Trophoblast cell (in vitro differentiated cells and primary cell): Measurements from ENCODE around the gene NDUFC1.
"Not testable (repeated sequence)": the region's sequence is repeated elsewhere in the genome, so short reads cannot be mapped to it uniquely, and the experiment has no call there.

Source experiments
- DNase-seq, 2 donors: peaks; one replicate each; pipeline ENCODE4 v3.0.0-alpha.2; 2016
- H2AFZ ChIP-seq: 2 replicates; pipeline ENCODE4 v1.6.1; 2013; ENCODE audit warnings: low read length, moderate library complexity, mild to moderate bottlenecking; ENCODE audit not compliant: insufficient read depth, poor library complexity
- H2AK5ac ChIP-seq: 2 replicates; pipeline ENCODE4 v1.6.1; 2013; ENCODE audit warnings: mild to moderate bottlenecking, low read length
- H2BK120ac ChIP-seq: 2 replicates; pipeline ENCODE4 v1.6.1; 2013; ENCODE audit warnings: low read length, mild to moderate bottlenecking, moderate library complexity; ENCODE audit not compliant: insufficient read depth, poor library complexity
- H2BK12ac ChIP-seq: 2 replicates; pipeline ENCODE4 v1.6.1; 2013; ENCODE audit warnings: mild to moderate bottlenecking, low read length, moderate library complexity
- H2BK5ac ChIP-seq: 2 replicates; pipeline ENCODE4 v1.6.1; 2013; ENCODE audit warnings: low read length, low read depth, moderate library complexity, mild to moderate bottlenecking; ENCODE audit not compliant: poor library complexity
- H3K14ac ChIP-seq: 2 replicates; pipeline ENCODE4 v1.6.1; 2013; ENCODE audit warnings: mild to moderate bottlenecking, low read length
- H3K18ac ChIP-seq: 2 replicates; pipeline ENCODE4 v1.6.1; 2013; ENCODE audit warnings: mild to moderate bottlenecking, low read length
- H3K23ac ChIP-seq: 2 replicates; pipeline ENCODE4 v1.6.1; 2013; ENCODE audit warnings: low read length
- H3K27ac ChIP-seq: 2 replicates; pipeline ENCODE4 v1.5.1; 2013; ENCODE audit warnings: low read depth, mild to moderate bottlenecking, inconsistent platforms, low read length, moderate library complexity
- H3K27me3 ChIP-seq: 2 replicates; pipeline ENCODE4 v1.6.1; 2013; ENCODE audit warnings: inconsistent platforms, mild to moderate bottlenecking, low read length, moderate library complexity; ENCODE audit not compliant: insufficient read depth
- H3K36me3 ChIP-seq, 2 experiments: 1 replicate in 1 of 2; 2 replicates in 1 of 2; pipeline ENCODE4 v1.6.1; 2013; ENCODE audit warnings: low read length in 2 of 2, mild to moderate bottlenecking in 2 of 2, moderate library complexity in 1 of 2; ENCODE audit not compliant: insufficient read depth in 2 of 2, control insufficient read depth in 1 of 2
- H3K4ac ChIP-seq: 2 replicates; pipeline ENCODE4 v1.6.1; 2013; ENCODE audit warnings: low read depth, mild to moderate bottlenecking, low read length, moderate library complexity
- H3K4me1 ChIP-seq, 2 experiments: 1 replicate in 1 of 2; 2 replicates in 1 of 2; pipeline ENCODE4 v1.6.1; 2013; ENCODE audit warnings: low read length in 2 of 2, mild to moderate bottlenecking in 2 of 2, moderate library complexity in 1 of 2; ENCODE audit not compliant: insufficient read depth in 2 of 2, control insufficient read depth in 1 of 2
- H3K4me2 ChIP-seq: 2 replicates; pipeline ENCODE4 v1.6.1; 2013; ENCODE audit warnings: inconsistent platforms, mild to moderate bottlenecking, low read length, moderate library complexity
- H3K4me3 ChIP-seq: 2 replicates; pipeline ENCODE4 v1.5.1; 2013; ENCODE audit warnings: mild to moderate bottlenecking, low read depth, low read length, inconsistent platforms
- H3K79me1 ChIP-seq: one replicate; pipeline ENCODE4 v1.6.1; 2013; ENCODE audit warnings: low read length
- H3K79me2 ChIP-seq: 2 replicates; pipeline ENCODE4 v1.6.1; 2013; ENCODE audit warnings: low read length, mild to moderate bottlenecking; ENCODE audit not compliant: control insufficient read depth, insufficient read depth, poor library complexity
- H3K9ac ChIP-seq: 2 replicates; pipeline ENCODE4 v1.6.1; 2013; ENCODE audit warnings: mild to moderate bottlenecking, low read length
- H3K9me3 ChIP-seq: 2 replicates; pipeline ENCODE4 v1.6.1; 2013; ENCODE audit warnings: low read depth, mild to moderate bottlenecking, control low read depth, inconsistent platforms, low read length; ENCODE audit not compliant: insufficient read depth
- H4K12ac ChIP-seq: 2 replicates; pipeline ENCODE4 v1.6.1; 2013; ENCODE audit warnings: low read depth, mild to moderate bottlenecking, low read length, moderate library complexity
- H4K8ac ChIP-seq: 2 replicates; pipeline ENCODE4 v1.6.1; 2013; ENCODE audit warnings: low read depth, mild to moderate bottlenecking, low read length, moderate library complexity
- H4K91ac ChIP-seq: one replicate; pipeline ENCODE4 v1.6.1; 2013; ENCODE audit warnings: low read depth, mild to moderate bottlenecking, low read length, moderate library complexity
- WGBS: extraction: QIAGEN DNeasy Blood & Tissue Kit; methylation state at CpG from one replicate; pipeline ENCODE4 v1.1.7; 2013; ENCODE audit warnings: missing lambda C conversion rate; ENCODE audit not compliant: insufficient read length, insufficient coverage; ENCODE audit errors: extremely low coverage; 5-methylcytosine and 5-hydroxymethylcytosine counted together

NDUFC1 gene

DNA sequence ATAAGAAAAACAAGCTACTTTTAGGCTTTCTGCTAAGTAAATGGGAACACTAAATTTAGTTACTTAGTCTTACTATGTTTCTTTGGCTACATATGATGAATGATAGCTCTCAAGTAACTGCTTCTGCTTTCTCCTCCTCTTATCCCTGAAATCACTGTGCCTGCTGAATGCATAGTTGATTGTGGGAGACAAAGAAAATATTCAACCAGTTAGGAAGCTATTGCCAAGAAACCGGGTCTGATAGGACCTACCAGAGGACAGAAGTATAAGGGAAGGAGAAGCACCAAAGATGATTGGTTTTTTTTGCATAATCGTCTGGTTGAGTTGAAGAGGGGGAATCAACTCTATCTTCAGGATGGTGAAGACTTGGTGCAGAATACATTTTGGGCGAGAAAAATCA is 28.0 kb upstream of the NDUFC1 start:
- Histone ChIP-seq H4K12ac (no peak overlapping the region), H2BK5ac (no peak overlapping the region), H3K4me1 (no peaks in the 10 kb centered on the region), H3K79me2 (no peaks in the 10 kb centered on the region), H3K18ac (no peak overlapping the region), H2AFZ (no peak overlapping the region), H3K27me3 (no peaks in the 10 kb centered on the region), H3K4me3 (no peak overlapping the region), H3K4me2 (no peak overlapping the region), H4K8ac (no peak overlapping the region), H3K9ac (no peak overlapping the region), H4K91ac (no peak overlapping the region), H3K36me3 (peaks cover 1 to 5% of the 10 kb centered on the region in 2 experiments), H2AK5ac (no peak overlapping the region), H3K4ac (peak overlapping the region; percentile 31), H3K23ac (no peak overlapping the region), H2BK120ac (no peak overlapping the region), H2BK12ac (no peak overlapping the region), H3K9me3 (no peaks in the 10 kb centered on the region), H3K79me1 (no peaks in the 10 kb centered on the region), H3K27ac (no peak overlapping the region), H3K14ac (no peak overlapping the region)
- no peak for DNase-seq
- no CpG with 5 or more reads among the region's 3 CpGs for WGBS

DNA sequence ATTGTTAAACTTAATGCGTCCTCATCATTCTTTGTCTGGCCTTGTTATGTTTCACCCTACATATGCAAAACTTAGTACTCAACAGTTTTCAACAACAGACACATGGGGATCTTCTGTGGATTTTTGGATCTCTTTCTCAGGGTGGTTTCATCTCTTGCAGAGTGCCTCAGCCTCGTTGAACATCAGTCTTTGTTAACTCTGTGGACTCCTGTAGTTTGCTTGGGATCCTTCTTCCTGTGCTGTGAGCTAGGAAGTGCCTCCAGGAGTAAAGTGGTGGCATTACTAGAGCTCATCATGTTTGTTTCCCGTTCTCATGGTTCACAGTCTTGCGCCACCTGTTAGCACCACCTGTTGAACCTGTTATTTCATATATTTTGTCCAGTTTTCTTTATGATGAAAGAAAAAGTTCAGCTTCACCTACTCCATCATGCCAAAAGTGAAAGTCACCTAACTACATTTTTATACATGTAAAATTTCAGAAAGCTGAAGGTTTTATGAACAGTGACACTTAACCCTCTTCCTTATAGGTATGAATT is 27.5 kb upstream of the NDUFC1 start:
- no peak overlapping the region for H2BK120ac ChIP-seq
- H2AK5ac ChIP-seq = no peak overlapping the region
- WGBS = no CpG with 5 or more reads among the region's 4 CpGs

GRCh38 chr4:139324620-139325019 is 22.3 kb upstream of the NDUFC1 start:
- H2BK12ac ChIP-seq = no peak overlapping the region
- H3K4me2 ChIP-seq = no peak overlapping the region
- no peaks in the 10 kb centered on the region for H3K27me3 ChIP-seq
- no peak overlapping the region for H3K27ac ChIP-seq
- no peak overlapping the region for H2BK5ac ChIP-seq
- H3K9ac ChIP-seq = no peak overlapping the region
- no peak overlapping the region for H4K8ac ChIP-seq
- no peak overlapping the region for H4K91ac ChIP-seq
- H3K23ac ChIP-seq = no peak overlapping the region
- H4K12ac ChIP-seq = no peak overlapping the region
- DNase-seq = no peak
- H3K9me3 ChIP-seq = no peaks in the 10 kb centered on the region
- H3K79me2 ChIP-seq = peaks cover 7% of the 10 kb centered on the region
- no peak overlapping the region for H3K4me3 ChIP-seq
- H3K4ac ChIP-seq = peak overlapping the region; percentile 36
- H2AK5ac ChIP-seq = no peak overlapping the region
- H3K14ac ChIP-seq = no peak overlapping the region
- H3K79me1 ChIP-seq = no peaks in the 10 kb centered on the region
- WGBS = no CpG with 5 or more reads among the region's 6 CpGs
- H3K4me1 ChIP-seq = no peaks in the 10 kb centered on the region
- H2AFZ ChIP-seq = no peak overlapping the region
- H3K18ac ChIP-seq = no peak overlapping the region
- H2BK120ac ChIP-seq = no peak overlapping the region
- peaks cover 0 to 4% of the 10 kb centered on the region in 2 experiments for H3K36me3 ChIP-seq

More for the DNA sequence above, 27.5 kb upstream of the NDUFC1 start:
- Histone ChIP-seq H3K4ac (no peak overlapping the region), H2AFZ (no peak overlapping the region), H3K36me3 (peaks cover 0 to 4% of the 10 kb centered on the region in 2 experiments), H3K9me3 (no peaks in the 10 kb centered on the region), H2BK12ac (no peak overlapping the region), H3K23ac (no peak overlapping the region), H3K4me1 (no peaks in the 10 kb centered on the region), H3K14ac (no peak overlapping the region), H3K9ac (no peak overlapping the region), H3K27me3 (no peaks in the 10 kb centered on the region), H3K79me1 (no peaks in the 10 kb centered on the region), H4K12ac (no peak overlapping the region), H3K4me3 (no peak overlapping the region), H4K8ac (no peak overlapping the region), H3K79me2 (no peaks in the 10 kb centered on the region), H4K91ac (no peak overlapping the region), H2BK5ac (no peak overlapping the region), H3K4me2 (no peak overlapping the region), H3K27ac (no peak overlapping the region), H3K18ac (no peak overlapping the region)
- DNase-seq = peak; percentile 58 to 84

- H3K79me1 ChIP-seq, H2AK5ac ChIP-seq, H3K4me3 ChIP-seq, H3K27ac ChIP-seq, DNase-seq, H4K8ac ChIP-seq, H2AFZ ChIP-seq, H3K27me3 ChIP-seq, H4K91ac ChIP-seq, H2BK5ac ChIP-seq, H3K18ac ChIP-seq, H3K14ac ChIP-seq, H4K12ac ChIP-seq, H3K23ac ChIP-seq, H3K9me3 ChIP-seq, H3K4me2 ChIP-seq, H2BK12ac ChIP-seq, H3K36me3 ChIP-seq, H2BK120ac ChIP-seq, H3K4me1 ChIP-seq, H3K9ac ChIP-seq: not testable (repeated sequence)
- H3K4ac ChIP-seq = peak overlapping the region; percentile 75
- H3K79me2 ChIP-seq = peaks cover 12% of the 10 kb centered on the region
- no CpG with 5 or more reads among the region's 6 CpGs for WGBS
Observed at GRCh38 chr4:139322541-139322940, 20.3 kb upstream of the NDUFC1 start.
